B cell (primary cell): Measurements from ENCODE around the gene RGS6. TPM values are rescaled to one million over a fixed set of nuclear protein-coding genes. Genes with fewer than 3 reads are reported as not detected.
A peak's percentile ranks its signal among the peaks of the same experiment; 100 is the strongest.

Experiments used
- ATAC-seq: fragments of 200-7000 bp; cut with Tn5 transposase; one replicate; pipeline ENCODE4 v1.10.0; 2021; ENCODE audit warnings: low read depth, mild to moderate bottlenecking, moderate number of reproducible peaks, moderate library complexity
- CTCF ChIA-PET: fragments of 350-600 bp; sonication (Branson Sonifier 250); formaldehyde crosslinking; loops from one replicate; lab custom pipeline; 2021; ENCODE audit warnings: antibody characterized with exemption, inconsistent platforms; lab: Charles Lee
- POLR2A ChIA-PET: fragments of 350-600 bp; sonication (Branson Sonifier 250); formaldehyde crosslinking; loops from one replicate; lab custom pipeline; 2021; ENCODE audit warnings: antibody characterized with exemption; lab: Charles Lee
- DNase-seq: peaks from one replicate; pipeline ENCODE4 v3.0.0; 2013
- H2AFZ ChIP-seq: 2 replicates; pipeline ENCODE4 v1.6.1; 2012; ENCODE audit warnings: mild to moderate bottlenecking, low read depth, low read length; ENCODE audit not compliant: insufficient read depth, poor library complexity, severe bottlenecking
- H3K27ac ChIP-seq, 2 donors: 1 replicate in 1 of 2; 2 replicates in 1 of 2; pipeline ENCODE4 v1.5.1; 2012 to 2013; ENCODE audit warnings: low read length in 2 of 2, mild to moderate bottlenecking in 2 of 2, moderate library complexity in 1 of 2
- H3K27me3 ChIP-seq, 4 experiments: fragments of 200-600 bp in 1 of 4; sonication (generic) in 1 of 4; replicated peaks in 1 of 4; 1 replicate in 2 of 4; 2 replicates in 2 of 4; pipeline versions ENCODE4 v1.6.1 to v1.7.0; 2013 to 2016; ENCODE audit warnings: low read length in 3 of 4, mild to moderate bottlenecking in 2 of 4, mixed read lengths in 1 of 4, moderate library complexity in 1 of 4; ENCODE audit not compliant: insufficient read depth in 4 of 4, control insufficient read depth in 3 of 4; ENCODE audit errors: control extremely low read depth in 1 of 4
- H3K36me3 ChIP-seq, 2 experiments: replicated peaks in 1 of 2; 1 replicate in 1 of 2; 2 replicates in 1 of 2; pipeline versions ENCODE4 v1.6.1 to v1.7.1; 2013; ENCODE audit warnings: low read length in 1 of 2; ENCODE audit not compliant: insufficient read depth in 2 of 2, control insufficient read depth in 1 of 2; ENCODE audit errors: control extremely low read depth in 1 of 2, extremely low read depth in 1 of 2
- H3K4me1 ChIP-seq, 2 donors: fragments of 200-600 bp in 1 of 2; sonication (generic) in 1 of 2; 1 replicate in 1 of 2; 2 replicates in 1 of 2; pipeline versions ENCODE4 v1.5.1 to v1.6.1; 2013 to 2017; ENCODE audit warnings: low read length in 2 of 2; ENCODE audit not compliant: control insufficient read depth in 2 of 2, insufficient read depth in 2 of 2
- H3K4me2 ChIP-seq: replicated peaks from 2 replicates; pipeline ENCODE3; 2012; ENCODE audit warnings: mild to moderate bottlenecking, low read depth, low read length; ENCODE audit not compliant: poor library complexity, severe bottlenecking
- H3K4me3 ChIP-seq, 5 experiments: fragments of 200-600 bp in 1 of 5; sonication (generic) in 1 of 5; 1 replicate in 3 of 5; 2 replicates in 2 of 5; pipeline versions ENCODE4 v1.5.1 to v1.7.0; 2011 to 2016; ENCODE audit warnings: low read length in 4 of 5, mild to moderate bottlenecking in 4 of 5, low read depth in 2 of 5, control low read depth in 1 of 5, moderate library complexity in 1 of 5; ENCODE audit not compliant: insufficient read depth in 1 of 5; ENCODE audit errors: control extremely low read depth in 1 of 5, extremely low read depth in 1 of 5
- H3K79me2 ChIP-seq: fragments of 200-600 bp; sonication (generic); one replicate; pipeline ENCODE4 v1.6.0; 2016; ENCODE audit warnings: low read length; ENCODE audit not compliant: control insufficient read depth, insufficient read depth
- H3K9ac ChIP-seq: fragments of 200-600 bp; sonication (generic); 2 replicates; pipeline ENCODE4 v1.6.1; 2017; ENCODE audit warnings: mild to moderate bottlenecking, low read length, moderate library complexity
- H3K9me3 ChIP-seq, 3 donors: one replicate each; pipeline versions ENCODE4 v1.6.1 to v1.7.1; 2013; ENCODE audit warnings: low read length in 2 of 3; ENCODE audit not compliant: control insufficient read depth in 2 of 3, insufficient read depth in 1 of 3; ENCODE audit errors: control extremely low read depth in 1 of 3
- H4K20me1 ChIP-seq: 2 replicates; pipeline ENCODE4 v1.6.0; 2012; ENCODE audit warnings: mild to moderate bottlenecking, low read length; ENCODE audit not compliant: insufficient read depth, control insufficient read depth, poor library complexity, severe bottlenecking
- H3K27ac Mint-ChIP-seq: one replicate; pipeline ENCODE4 v1.8.0; 2021; ENCODE audit warnings: mixed read lengths
- H3K27me3 Mint-ChIP-seq: one replicate; pipeline ENCODE4 v1.8.0; 2021; ENCODE audit warnings: mixed read lengths
- H3K4me1 Mint-ChIP-seq: one replicate; pipeline ENCODE4 v1.8.0; 2021; ENCODE audit warnings: mixed read lengths
- H3K4me3 Mint-ChIP-seq: one replicate; pipeline ENCODE4 v1.8.0; 2021; ENCODE audit warnings: mixed read lengths
- H3K9me3 Mint-ChIP-seq: one replicate; pipeline ENCODE4 v1.8.0; 2022; ENCODE audit warnings: mixed read lengths; ENCODE audit not compliant: insufficient read depth
- EZH2 ChIP-seq: IDR thresholded peaks from 2 replicates; pipeline ENCODE4 v1.6.1; 2012; ENCODE audit warnings: borderline replicate concordance, low read depth, mild to moderate bottlenecking, moderate library complexity, low read length; ENCODE audit not compliant: insufficient read depth, poor library complexity, severe bottlenecking
- WGBS: methylation state at CpG from one replicate; pipeline ENCODE4 v1.1.5; 2013; ENCODE audit warnings: missing lambda C conversion rate; ENCODE audit not compliant: insufficient coverage; 5-methylcytosine and 5-hydroxymethylcytosine counted together
- intact Hi-C: fragments of 100-400 bp; cut with micrococcal nuclease; formaldehyde crosslinking; loops from one replicate; pipeline ENCODE4 v1.10.0; 2022
- polyA minus RNA-seq: library from RNA; depleted of rRNA, polyadenylated mRNA; stranded (reverse); fragments of >200 nt; gene quantifications from 2 replicates; pipeline ENCODE4 v1.2.3, GENCODE V29; 2012
- polyA plus RNA-seq: library from polyadenylated mRNA; depleted of rRNA; stranded (reverse); fragments of >200 nt; gene quantifications from 2 replicates; pipeline ENCODE4 v1.2.3, GENCODE V29; 2012
- total RNA-seq, 2 donors: library from RNA; stranded (reverse); fragments of 120-200 nt in 1 of 2; gene quantifications; 1 replicate in 1 of 2; 2 replicates in 1 of 2; pipeline versions ENCODE4 v1.2.3 to v1.2.4, GENCODE V29; 2013 to 2022
- TF ChIP-seq, protein P1 (sequence below): fragments of 200-600 bp; IDR thresholded peaks from one replicate; pipeline ENCODE4 v1.8.0; 2022; ENCODE audit warnings: antibody characterized with exemption, mild to moderate bottlenecking

The RGS6 gene
- total RNA-seq (not detected in 2 replicates), polyA plus RNA-seq (0.04 and 0.07 TPM in 2 replicates), polyA minus RNA-seq (0.57 and 2.2 TPM in 2 replicates)
- total RNA-seq (2013), result 1.3 TPM

DNA sequence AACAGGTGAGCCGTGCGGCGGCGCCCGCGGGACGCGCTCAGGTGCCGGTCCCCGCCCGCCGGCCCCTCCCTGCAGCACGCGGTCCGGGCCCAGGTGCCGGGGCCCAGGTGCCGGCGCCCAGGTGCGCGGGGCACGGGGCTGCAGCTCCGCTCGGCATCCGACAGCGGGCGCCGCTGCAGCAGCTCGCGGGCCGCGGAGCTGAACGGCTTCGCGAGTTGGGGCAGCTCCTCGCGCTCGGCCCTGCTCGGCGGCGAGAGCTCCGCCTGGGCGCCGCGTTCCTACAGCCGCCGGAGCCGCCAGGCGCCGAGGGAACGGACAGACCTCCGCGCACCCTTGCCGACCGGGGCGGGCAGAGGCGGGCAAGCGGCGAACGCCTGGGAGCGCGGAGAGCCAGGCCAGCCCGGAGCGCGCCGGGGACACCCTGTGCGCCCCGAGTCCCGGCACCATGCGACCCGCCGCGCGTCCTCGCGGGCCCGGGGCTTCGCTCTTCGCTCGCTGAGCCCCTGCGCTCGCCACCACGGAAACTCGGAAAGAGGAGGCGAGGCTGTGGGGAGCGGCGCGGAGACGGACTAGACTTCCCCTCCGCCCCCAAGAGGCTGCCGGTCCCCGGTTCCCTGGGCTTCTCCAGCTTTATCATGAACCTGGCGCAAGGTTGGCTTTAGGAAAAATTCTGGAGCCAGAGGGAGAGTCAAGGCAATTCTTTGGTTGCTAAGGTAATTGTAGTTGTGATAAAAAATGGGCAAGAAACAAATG is at the start of gene RGS6:
Gene RGS6, plus strand, starts transcription at position 201 of the 753 bp plus-strand sequence.
- DNase-seq (peak; percentile 38), ATAC-seq (peak; percentile 39)
- H3K27ac Mint-ChIP-seq, result no peak within 1 kb of the TSS
- ChIA-PET CTCF (interaction anchor here (0.5 kb wide), 1 partner anchor 973 kb away, joined by 4 read pairs; no protein-coding TSS in a partner anchor), POLR2A (no interaction called here)
- no peaks in the 10 kb centered on the region for H3K36me3 ChIP-seq
- peak within 1 kb of the TSS; percentile 62 for H3K4me2 ChIP-seq
- no peak within 1 kb of the TSS for H3K27ac ChIP-seq
- H2AFZ ChIP-seq, result peak within 1 kb of the TSS; percentile 58
- H3K4me3 Mint-ChIP-seq, result peak within 1 kb of the TSS; percentile 67
- 3% methylated on average over 90 of the region's 92 CpGs for WGBS
- intact Hi-C loops, result no loop called here
- peak within 1 kb of the TSS; percentile 11 for H3K9ac ChIP-seq
- no peaks in the 10 kb centered on the region for H3K9me3 Mint-ChIP-seq
- no peaks in the 10 kb centered on the region for H3K9me3 ChIP-seq
- peaks cover 0 to 39% (median 30%) of the 10 kb centered on the region in 4 experiments for H3K27me3 ChIP-seq
- no peaks in the 10 kb centered on the region for H3K79me2 ChIP-seq
- peaks cover 10 to 11% of the 10 kb centered on the region in 2 donors for H3K4me1 ChIP-seq
- no peaks in the 10 kb centered on the region for H4K20me1 ChIP-seq
- TF ChIP-seq, protein P1, sequence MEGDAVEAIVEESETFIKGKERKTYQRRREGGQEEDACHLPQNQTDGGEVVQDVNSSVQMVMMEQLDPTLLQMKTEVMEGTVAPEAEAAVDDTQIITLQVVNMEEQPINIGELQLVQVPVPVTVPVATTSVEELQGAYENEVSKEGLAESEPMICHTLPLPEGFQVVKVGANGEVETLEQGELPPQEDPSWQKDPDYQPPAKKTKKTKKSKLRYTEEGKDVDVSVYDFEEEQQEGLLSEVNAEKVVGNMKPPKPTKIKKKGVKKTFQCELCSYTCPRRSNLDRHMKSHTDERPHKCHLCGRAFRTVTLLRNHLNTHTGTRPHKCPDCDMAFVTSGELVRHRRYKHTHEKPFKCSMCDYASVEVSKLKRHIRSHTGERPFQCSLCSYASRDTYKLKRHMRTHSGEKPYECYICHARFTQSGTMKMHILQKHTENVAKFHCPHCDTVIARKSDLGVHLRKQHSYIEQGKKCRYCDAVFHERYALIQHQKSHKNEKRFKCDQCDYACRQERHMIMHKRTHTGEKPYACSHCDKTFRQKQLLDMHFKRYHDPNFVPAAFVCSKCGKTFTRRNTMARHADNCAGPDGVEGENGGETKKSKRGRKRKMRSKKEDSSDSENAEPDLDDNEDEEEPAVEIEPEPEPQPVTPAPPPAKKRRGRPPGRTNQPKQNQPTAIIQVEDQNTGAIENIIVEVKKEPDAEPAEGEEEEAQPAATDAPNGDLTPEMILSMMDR, result no peak
- no peak for TF ChIP-seq EZH2
- H3K4me1 Mint-ChIP-seq, result peaks cover 14% of the 10 kb centered on the region
- peak within 1 kb of the TSS in 1 of 5 experiments; percentile 36 for H3K4me3 ChIP-seq
- peaks cover 62% of the 10 kb centered on the region for H3K27me3 Mint-ChIP-seq

DNA sequence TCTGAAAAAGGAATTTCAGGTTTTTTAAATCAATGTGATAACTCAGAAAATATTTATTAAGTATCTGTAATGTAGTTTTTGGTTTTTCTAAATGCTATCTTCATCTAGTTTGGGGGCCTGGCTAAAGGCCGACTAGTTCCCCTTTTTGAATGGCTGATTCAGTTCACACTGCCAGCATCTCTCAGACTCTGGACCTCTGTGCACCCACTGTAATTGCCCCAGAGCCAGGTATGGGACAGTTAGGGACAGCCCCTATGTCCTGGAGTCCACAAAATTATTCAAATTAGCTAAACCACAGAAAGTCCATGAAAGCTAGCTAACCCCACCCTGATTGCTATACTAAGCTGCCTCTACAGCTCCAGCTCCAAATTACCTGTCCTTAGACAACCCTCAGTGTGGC is 49.1 kb upstream of the RGS6 start:
- POLR2A ChIA-PET, result no interaction called here
- CTCF ChIA-PET, result no interaction called here
- whole genome bisulfite sequencing, result 29% methylated on average over 1 of the region's 1 CpG

More for the DNA sequence above, 49.1 kb upstream of the RGS6 start:
- Mint-ChIP-seq H3K9me3 (peaks cover 11% of the 10 kb centered on the region), H3K27ac (no peak overlapping the region), H3K4me1 (no peaks in the 10 kb centered on the region), H3K27me3 (peaks cover 26% of the 10 kb centered on the region), H3K4me3 (no peak overlapping the region)
- no peak overlapping the region for H3K27ac ChIP-seq
- H3K27me3 ChIP-seq, result peaks cover 0 to 5% (median 2%) of the 10 kb centered on the region in 4 experiments
- H3K9me3 ChIP-seq, result peaks cover 0 to 20% (median 3%) of the 10 kb centered on the region in 3 donors
- no peaks in the 10 kb centered on the region for H3K36me3 ChIP-seq
- intact Hi-C loops, result no loop called here
- no peak overlapping the region for H3K4me2 ChIP-seq
- ATAC-seq, result no peak
- H3K79me2 ChIP-seq, result no peaks in the 10 kb centered on the region
- H3K9ac ChIP-seq, result no peak overlapping the region
- no peaks in the 10 kb centered on the region for H4K20me1 ChIP-seq
- H2AFZ ChIP-seq, result no peak overlapping the region
- H3K4me3 ChIP-seq, result no peak overlapping the region
- TF ChIP-seq EZH2, result no peak
- TF ChIP-seq, protein P1, result no peak
- H3K4me1 ChIP-seq, result no peaks in the 10 kb centered on the region
- no peak for DNase-seq
